Mammary epithelial cell (primary cell): Measurements from ENCODE around the gene KIF21B.

ENCODE experiments used
- EZH2 ChIP-seq: IDR thresholded peaks from 2 replicates; pipeline ENCODE4 v1.6.1; 2012; ENCODE audit warnings: low read length, inconsistent platforms, borderline replicate concordance
- TF ChIP-seq, protein P1 (sequence below), 2 donors: IDR thresholded peaks in 1 of 2; conservative IDR thresholded peaks in 1 of 2; 2 replicates each; pipeline ENCODE4 v1.5.1; 2011 to 2012; ENCODE audit warnings: inconsistent platforms in 2 of 2, low read length in 2 of 2, mild to moderate bottlenecking in 2 of 2, control low read depth in 1 of 2, low read depth in 1 of 2; ENCODE audit not compliant: insufficient read depth in 1 of 2; ENCODE audit errors: extremely low read depth in 1 of 2

GRCh38 chr1:201061049-201061448, 37.5 kb upstream of the KIF21B start:
- TF ChIP-seq, protein P1, sequence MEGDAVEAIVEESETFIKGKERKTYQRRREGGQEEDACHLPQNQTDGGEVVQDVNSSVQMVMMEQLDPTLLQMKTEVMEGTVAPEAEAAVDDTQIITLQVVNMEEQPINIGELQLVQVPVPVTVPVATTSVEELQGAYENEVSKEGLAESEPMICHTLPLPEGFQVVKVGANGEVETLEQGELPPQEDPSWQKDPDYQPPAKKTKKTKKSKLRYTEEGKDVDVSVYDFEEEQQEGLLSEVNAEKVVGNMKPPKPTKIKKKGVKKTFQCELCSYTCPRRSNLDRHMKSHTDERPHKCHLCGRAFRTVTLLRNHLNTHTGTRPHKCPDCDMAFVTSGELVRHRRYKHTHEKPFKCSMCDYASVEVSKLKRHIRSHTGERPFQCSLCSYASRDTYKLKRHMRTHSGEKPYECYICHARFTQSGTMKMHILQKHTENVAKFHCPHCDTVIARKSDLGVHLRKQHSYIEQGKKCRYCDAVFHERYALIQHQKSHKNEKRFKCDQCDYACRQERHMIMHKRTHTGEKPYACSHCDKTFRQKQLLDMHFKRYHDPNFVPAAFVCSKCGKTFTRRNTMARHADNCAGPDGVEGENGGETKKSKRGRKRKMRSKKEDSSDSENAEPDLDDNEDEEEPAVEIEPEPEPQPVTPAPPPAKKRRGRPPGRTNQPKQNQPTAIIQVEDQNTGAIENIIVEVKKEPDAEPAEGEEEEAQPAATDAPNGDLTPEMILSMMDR (conservative IDR thresholded peaks at IDR 0.05 in 1 of 2, IDR thresholded peaks at IDR 0.05 in 1 of 2; ENCODE audit: extremely low read depth in 1 of 2, insufficient read depth in 1 of 2, low read depth in 1 of 2, low read length in 2 of 2), result no peak
- no peak for TF ChIP-seq EZH2
